ENCODE data around the gene VTI1A. TPM values are rescaled to one million over a fixed set of nuclear protein-coding genes. Genes with fewer than 3 reads are reported as not detected.

VTI1A gene
- polyA plus RNA-seq, 1 donor from 2014 or later, result 28.7 TPM

- TF ChIP-seq EP300 (conservative IDR thresholded peaks at IDR 0.05; ENCODE audit: poor library complexity, severe bottlenecking), result no peak
- TF ChIP-seq EZH2 (IDR thresholded peaks at IDR 0.05; ENCODE audit: borderline replicate concordance, insufficient read depth, low read length, poor library complexity, severe bottlenecking), result no peak
- no peak for TF ChIP-seq REST (IDR thresholded peaks at IDR 0.05; ENCODE audit: borderline replicate concordance)
- TF ChIP-seq, protein P1, sequence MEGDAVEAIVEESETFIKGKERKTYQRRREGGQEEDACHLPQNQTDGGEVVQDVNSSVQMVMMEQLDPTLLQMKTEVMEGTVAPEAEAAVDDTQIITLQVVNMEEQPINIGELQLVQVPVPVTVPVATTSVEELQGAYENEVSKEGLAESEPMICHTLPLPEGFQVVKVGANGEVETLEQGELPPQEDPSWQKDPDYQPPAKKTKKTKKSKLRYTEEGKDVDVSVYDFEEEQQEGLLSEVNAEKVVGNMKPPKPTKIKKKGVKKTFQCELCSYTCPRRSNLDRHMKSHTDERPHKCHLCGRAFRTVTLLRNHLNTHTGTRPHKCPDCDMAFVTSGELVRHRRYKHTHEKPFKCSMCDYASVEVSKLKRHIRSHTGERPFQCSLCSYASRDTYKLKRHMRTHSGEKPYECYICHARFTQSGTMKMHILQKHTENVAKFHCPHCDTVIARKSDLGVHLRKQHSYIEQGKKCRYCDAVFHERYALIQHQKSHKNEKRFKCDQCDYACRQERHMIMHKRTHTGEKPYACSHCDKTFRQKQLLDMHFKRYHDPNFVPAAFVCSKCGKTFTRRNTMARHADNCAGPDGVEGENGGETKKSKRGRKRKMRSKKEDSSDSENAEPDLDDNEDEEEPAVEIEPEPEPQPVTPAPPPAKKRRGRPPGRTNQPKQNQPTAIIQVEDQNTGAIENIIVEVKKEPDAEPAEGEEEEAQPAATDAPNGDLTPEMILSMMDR (IDR thresholded peaks at IDR 0.05; ENCODE audit: poor library complexity, severe bottlenecking), result no peak
- no peak for TF ChIP-seq RAD21 (conservative IDR thresholded peaks at IDR 0.05)
- no peak for TF ChIP-seq POLR2AphosphoS5 (IDR thresholded peaks at IDR 0.05)
- TF ChIP-seq MXI1 (conservative IDR thresholded peaks at IDR 0.05; ENCODE audit: poor library complexity, severe bottlenecking), result no peak
- TF ChIP-seq SMC3 (conservative IDR thresholded peaks at IDR 0.05; ENCODE audit: poor library complexity), result no peak
- no peak for TF ChIP-seq TAF1 (IDR thresholded peaks at IDR 0.05; ENCODE audit: low read depth)
- Histone ChIP-seq H3F3A (ENCODE audit: insufficient read depth, low read length, poor library complexity, severe bottlenecking) (no peaks in the 10 kb centered on the region), H3K9me3 (ENCODE audit: low read length) (peaks cover 8% of the 10 kb centered on the region), H3K27me3 (ENCODE audit: insufficient read depth, low read depth, low read length) (no peaks in the 10 kb centered on the region), H3K27ac (ENCODE audit: low read length) (no peak overlapping the region), H3K79me2 (replicated peaks; ENCODE audit: insufficient read depth, low read length) (no peaks in the 10 kb centered on the region), H2AFZ (ENCODE audit: low read depth, low read length) (no peak overlapping the region), H3K36me3 (ENCODE audit: insufficient read depth, low read length) (no peaks in the 10 kb centered on the region), H3K9me2 (ENCODE audit: insufficient read depth, low read length) (no peaks in the 10 kb centered on the region), H4K20me1 (ENCODE audit: insufficient read depth) (no peaks in the 10 kb centered on the region), H3K9ac (ENCODE audit: low read length) (no peak overlapping the region), H3K4me3 (ENCODE audit: low read length) (no peak overlapping the region), H3K4me2 (ENCODE audit: low read length) (no peak overlapping the region)
Observed at GRCh38 chr10:112842832-112843360, 395.9 kb downstream of the VTI1A start.

DNA sequence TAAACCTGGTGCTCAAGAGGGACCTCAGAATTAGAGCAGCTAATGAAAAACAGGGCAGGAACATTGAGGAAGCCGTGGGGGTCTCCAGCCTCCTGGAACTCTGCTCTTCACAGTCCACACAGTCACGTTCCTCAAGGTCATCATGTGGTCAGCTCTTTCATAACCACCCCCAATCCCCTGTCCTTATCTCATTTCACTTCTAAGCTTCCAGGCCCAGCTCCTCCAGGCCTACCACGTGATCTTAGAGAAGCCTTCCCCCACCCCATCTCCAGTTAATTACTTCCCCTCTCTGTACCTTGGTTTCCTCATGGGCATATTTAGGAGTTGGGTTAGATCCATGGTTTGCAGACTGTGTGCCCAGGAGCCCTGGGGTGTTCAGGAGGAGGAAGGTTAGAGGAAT lies 396.6 kb downstream of the VTI1A start:
- Histone ChIP-seq H3K9ac (ENCODE audit: low read length) (no peak overlapping the region), H4K20me1 (ENCODE audit: insufficient read depth) (no peaks in the 10 kb centered on the region), H3K9me3 (ENCODE audit: low read length) (peaks cover 9% of the 10 kb centered on the region), H3K4me3 (ENCODE audit: low read length) (no peak overlapping the region), H3K27ac (ENCODE audit: low read length) (no peak overlapping the region), H3K27me3 (ENCODE audit: insufficient read depth, low read depth, low read length) (no peaks in the 10 kb centered on the region), H3K79me2 (replicated peaks; ENCODE audit: insufficient read depth, low read length) (no peaks in the 10 kb centered on the region), H2AFZ (ENCODE audit: low read depth, low read length) (no peak overlapping the region), H3K4me2 (ENCODE audit: low read length) (no peak overlapping the region), H3F3A (ENCODE audit: insufficient read depth, low read length, poor library complexity, severe bottlenecking) (no peaks in the 10 kb centered on the region), H3K36me3 (ENCODE audit: insufficient read depth, low read length) (no peaks in the 10 kb centered on the region), H3K9me2 (ENCODE audit: insufficient read depth, low read length) (no peaks in the 10 kb centered on the region)
- TF ChIP-seq EP300 (conservative IDR thresholded peaks at IDR 0.05; ENCODE audit: poor library complexity, severe bottlenecking) (no peak), POLR2AphosphoS5 (IDR thresholded peaks at IDR 0.05) (no peak), TAF1 (IDR thresholded peaks at IDR 0.05; ENCODE audit: low read depth) (no peak), MXI1 (conservative IDR thresholded peaks at IDR 0.05; ENCODE audit: poor library complexity, severe bottlenecking) (no peak)
- TF ChIP-seq, protein P1 (IDR thresholded peaks at IDR 0.05; ENCODE audit: poor library complexity, severe bottlenecking), result no peak
